ENCODE results near the gene EFCC1.
A peak's percentile ranks its signal among the peaks of the same experiment; 100 is the strongest.

Gene EFCC1

DNA sequence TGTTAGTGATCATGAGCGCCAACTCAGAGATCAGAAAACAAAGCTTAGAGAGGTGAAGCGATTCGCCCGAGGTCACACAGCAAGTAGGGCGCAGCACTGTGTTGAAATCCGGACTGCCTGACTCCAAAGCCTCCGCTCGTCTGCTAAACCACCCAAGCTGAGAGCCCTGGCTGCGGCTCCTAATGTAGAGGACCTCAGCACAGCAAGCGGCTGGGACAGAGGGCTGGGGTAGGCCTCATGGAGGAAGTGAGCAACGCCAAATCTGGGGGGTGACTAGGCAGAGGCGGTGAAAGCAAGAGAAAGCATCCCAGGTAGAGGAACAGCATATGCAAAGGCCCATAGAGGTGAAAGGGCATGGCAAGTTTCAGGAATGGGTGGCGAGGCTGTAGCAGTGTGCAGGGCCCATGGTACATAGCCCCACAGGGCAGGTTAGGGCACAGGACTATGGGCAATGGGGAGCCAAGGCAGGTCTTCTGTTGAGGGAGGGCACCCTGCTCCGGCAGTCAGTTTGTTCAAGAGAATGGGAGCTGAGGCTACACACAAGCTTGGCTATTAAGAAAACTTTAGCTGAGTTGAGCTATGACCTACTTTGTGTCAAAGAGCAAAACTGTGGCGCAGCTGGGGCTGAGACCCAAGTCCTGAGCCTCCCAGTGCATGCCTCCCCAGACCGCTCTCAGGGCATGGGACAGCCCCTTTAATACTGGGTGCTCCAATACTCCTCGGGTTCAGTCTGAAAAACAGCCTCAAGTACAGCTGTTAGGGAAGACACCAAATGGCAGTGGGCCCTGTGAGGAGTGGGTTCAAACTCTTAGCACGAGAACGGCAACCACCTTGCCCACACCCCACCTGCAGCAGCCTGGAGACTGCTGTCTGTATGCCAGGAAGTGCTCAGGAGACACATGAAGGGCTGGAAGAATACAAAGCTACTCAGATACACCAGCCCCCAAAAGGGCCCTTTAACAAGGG is 6.2 kb upstream of the EFCC1 start:
- no peak for DNase-seq

DNA sequence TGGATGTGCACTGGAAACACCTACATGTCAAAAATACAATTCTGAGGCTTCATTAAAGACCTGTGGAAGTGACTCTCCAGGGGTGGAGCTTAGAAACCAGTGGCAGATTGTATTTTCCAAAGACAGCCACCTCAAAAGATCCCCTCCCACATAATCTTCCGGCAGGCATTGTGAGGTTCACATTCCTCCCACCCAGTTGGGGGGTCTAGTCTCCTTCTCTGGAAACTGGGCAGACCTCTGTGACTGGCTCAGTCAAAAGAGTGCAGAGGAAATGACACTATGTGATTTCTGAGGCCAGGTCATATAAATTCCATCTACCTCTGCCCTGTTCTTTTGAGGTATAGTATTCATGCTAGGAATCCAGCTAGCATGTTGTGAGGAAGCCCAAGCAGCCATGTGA is 5.4 kb upstream of the EFCC1 start:
- no peak for DNase-seq

DNA sequence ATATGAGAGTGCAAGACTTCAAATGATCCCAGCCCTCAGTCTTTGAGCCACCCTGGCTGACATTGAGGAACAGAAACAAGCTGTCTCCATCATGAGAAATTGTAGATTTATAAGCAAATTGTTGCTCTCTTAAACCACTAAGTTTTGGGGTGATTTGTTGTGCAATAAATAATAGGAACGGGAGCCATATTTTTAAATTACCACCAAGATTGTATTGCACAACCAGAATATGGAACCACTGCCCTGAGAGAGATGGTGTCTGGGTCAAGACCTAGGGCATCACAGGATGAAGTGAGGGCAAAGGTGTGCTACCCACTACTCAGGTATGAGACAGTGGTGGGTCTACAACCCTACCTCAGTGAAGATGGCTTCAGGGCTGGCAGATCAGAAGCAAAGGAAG is 4.9 kb upstream of the EFCC1 start:
- no peak for DNase-seq

DNA sequence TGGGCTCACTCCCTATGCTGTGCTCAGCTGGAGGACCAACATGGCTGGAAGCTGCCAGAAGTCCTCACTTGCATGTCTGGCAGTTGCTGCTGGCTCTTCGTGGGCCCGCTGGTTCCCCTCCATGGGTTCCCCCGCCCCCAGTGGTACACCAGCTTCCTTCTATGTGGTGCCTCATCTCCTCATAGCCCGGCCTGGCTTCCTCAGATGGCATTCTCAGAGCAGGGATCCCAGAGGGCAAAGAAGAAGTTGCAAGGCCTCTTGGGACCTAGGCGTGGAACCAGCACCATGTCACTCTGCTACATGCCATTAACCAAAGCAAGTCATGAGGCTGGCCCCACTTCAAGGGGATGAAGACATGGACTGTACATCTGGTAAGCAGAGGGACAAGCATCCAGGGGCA is 4.4 kb upstream of the EFCC1 start:
- no peak for DNase-seq

DNA sequence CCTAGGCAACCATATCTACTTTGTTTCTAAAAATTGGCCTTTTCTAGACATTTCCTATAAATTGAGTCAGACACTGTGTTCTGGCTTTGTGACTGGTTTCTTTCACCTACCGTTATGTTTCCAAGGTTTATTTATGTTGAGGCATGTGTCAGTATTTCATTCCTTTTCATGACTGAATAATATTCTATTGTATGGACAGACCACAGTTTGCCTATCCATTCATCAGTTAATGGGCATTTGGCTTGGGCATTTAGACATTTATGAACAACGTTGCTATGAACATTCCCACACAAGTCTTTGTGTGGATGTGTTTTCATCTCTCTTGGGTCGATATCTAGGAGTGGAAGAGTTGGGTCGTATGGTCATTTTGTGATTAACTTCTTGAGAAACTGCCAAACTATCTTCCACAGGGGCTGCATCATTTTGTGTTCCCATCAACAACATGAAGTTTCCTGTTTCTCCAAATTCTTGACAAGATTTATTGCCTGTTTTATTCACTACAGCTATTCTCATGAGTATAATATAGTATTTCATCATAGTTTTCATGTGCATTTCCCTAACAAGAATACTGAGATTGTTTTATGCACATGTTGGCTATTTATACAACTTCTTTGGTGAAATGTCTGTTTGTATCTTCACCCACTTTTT is 3.5 kb upstream of the EFCC1 start:
- DNase-seq = no peak

DNA sequence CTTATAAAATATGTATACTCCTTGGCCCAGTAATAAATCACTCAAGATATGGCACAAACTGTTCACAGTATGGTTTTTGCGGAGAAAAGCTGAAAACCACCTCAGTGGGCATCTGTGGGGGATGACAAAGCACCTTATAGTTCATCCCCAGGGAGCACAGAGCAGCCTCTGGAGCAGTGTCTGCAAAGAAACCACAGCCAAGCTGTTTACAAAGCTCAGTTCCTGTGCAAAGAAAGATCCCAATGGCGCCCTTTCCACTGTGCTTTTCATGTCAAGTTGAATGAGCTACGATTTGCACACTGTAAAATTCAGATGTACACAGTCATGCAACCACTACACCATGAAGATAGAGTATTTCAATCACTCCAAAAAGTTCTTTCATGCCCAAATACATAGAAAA is 2.5 kb upstream of the EFCC1 start:
- no peak for DNase-seq

DNA sequence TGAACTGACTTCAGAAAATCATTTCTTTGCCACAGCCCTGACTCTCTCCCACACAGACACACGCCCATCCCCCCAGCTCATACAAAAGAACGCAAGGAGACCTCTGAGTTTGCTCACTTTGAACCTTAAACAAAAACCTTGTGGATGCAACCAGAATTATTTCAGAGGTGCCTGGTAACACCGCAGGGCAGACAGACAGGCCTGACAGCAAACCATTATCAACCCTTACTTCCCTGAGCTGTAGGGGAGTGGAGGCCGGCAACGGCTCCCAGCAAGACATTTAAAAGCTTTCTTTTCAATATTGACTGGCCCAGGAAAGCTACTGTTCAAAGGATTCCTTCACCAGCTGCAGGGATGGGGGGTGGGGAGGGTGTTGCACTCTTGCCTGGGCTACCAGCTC is 2.0 kb upstream of the EFCC1 start:
- DNase-seq = no peak

DNA sequence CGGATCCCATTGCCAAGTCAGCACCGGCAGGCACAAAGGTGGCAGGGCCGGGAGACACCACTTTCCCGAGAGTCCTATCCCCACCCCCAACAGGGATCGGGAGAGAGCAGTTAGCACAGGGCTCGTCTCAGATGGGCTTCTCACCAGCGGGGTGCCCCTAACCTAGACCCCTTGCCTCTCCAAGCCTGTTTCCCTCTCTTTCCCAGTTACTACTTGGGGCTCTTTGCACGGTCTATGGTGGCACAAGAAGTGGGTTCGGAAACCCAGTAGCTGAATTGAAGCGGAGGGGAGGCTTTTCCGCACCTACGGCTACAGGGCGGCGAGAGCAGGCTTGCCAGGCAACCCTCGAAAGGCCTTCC is 383 bp upstream of the EFCC1 start:
- no peak for DNase-seq

DNA sequence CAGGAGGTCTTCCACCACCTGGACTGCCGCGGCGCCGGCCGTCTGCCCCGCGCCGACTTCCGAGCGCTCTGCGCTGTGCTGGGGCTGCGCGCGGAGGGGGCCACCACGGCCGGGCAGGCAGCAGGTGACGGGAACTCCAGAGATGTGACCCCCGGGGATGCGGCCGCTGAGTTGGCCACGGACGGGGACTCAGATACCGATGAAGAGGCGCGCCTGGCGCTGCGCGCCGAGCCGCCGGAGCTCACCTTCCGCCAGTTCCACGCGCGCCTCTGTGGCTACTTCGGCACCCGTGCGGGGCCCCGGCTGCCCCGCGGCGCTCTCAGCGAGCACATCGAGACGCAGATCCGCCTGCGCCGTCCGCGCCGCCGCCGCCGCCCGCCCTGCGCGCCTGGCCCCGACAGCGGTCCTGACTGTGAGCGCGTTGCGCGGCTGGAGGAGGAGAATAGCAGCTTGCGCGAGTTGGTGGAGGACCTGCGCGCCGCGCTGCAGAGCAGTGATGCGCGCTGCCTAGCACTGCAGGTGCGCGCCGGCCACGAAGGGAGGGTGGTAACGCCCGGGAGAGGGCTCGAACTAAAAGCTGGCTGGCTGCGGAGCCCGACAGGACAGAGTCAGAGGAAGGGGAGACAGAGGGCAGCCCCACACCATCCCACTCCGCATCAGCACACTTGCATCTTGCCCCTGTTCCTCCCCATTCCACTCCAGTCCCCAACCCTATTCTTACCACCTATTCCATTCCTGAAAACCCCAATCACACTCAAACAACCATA is 885 bp downstream of the EFCC1 start:
- no peak for DNase-seq

DNA sequence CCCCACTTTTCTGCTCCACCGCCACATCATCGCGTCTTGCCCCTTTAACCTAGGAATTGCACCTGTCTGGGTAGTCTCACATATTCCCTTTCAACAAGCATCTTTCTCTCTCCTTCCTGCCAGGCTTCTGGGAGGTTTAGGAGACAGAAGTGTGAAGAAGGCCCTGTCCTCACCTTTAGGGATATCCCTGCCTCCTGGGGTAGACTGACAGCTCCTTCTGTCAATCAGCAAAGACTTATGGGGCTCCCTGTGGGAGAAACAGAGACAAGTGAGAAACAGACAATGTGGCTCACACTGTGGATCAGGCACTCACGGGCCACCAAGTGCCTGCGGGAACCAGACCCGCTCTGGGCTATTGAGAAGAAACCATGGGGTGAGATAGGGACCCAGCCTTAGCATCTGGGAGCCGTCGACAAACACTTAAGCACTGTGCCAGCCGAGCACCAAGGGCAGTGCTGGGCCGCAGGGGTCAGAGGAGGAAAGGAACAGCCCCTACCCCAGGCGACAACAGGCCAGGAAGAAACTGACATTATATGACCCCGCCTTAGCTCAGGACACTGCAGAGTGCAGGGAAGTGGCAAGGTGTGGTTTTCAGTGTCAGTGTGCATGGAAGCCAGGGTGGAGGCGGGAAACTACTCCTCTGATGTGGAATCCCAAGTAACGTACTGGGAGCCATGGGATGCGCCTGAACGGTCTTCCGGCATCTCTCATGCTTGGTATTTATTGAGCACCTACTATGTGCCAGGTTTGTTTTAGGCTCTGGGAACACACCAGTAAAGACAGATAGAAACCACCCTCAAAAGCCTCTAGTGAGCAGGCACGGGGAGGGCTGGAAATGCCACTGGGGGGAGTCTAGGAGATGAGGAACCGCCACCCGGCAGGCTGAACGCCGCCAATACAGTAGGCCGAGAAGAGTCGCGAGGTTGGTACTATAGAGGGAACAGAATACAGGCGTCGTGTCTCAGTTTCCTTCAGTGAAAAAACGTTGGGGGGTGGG is 1.8 kb downstream of the EFCC1 start:
- no peak for DNase-seq

DNA sequence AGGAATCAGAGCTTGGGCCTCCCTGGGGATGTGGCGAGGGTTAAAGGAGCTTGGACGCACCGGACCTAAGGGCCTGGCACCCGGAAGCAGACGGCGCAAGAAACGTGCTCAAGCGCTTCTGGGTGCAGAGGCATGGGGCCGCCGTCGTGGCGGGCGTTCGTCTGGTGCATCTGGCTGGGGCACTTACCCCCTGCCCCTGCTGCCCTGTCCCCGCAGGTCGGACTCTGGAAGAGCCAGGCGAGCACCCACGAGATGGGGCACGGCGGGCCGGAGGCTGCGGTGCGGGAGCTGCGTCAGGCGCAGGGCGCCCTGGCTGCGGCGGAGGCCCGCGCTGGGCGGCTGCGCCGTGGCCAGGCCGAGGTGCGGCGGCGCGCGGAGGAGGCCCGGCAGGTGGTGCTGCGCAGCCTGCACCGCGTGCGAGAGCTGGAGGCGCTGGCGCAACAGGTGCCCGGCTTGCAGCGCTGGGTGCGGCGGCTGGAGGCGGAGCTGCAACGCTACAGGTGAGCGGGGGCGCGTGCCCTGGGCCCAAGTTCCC is 2.5 kb downstream of the EFCC1 start:
- peak in 1 of 2 experiments; percentile 5 for DNase-seq

DNA sequence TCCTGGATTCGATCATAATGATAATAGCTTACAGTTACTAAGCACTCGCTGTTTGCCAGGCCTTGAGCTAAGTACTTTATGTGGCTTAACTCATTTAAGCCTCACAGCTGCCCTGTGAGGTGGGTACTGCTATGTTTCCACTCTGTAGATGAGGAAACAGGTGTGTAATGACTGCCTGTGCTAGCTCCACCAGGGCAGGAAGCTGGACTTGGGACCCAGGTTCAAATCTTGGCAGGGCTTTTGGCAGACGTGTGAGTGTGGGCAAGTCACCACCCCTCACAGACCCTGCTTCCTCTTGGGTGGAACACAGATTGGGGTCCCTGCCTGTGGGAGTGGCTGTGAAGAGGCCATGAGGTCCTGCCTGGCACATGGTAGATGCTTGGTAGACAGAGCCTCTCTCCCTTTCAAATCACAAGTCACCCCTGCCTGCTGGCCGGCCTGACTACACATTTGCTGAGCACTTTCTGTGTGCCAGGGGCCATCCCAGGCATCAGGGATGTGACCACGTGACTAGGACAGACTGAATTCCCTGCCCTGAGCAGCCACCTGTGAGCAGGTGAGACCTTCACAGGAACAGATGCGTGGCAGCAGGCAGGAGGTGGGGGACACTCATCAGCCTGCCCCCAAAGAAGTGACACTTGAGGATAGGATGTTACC is 3.7 kb downstream of the EFCC1 start:
- no peak for DNase-seq

DNA sequence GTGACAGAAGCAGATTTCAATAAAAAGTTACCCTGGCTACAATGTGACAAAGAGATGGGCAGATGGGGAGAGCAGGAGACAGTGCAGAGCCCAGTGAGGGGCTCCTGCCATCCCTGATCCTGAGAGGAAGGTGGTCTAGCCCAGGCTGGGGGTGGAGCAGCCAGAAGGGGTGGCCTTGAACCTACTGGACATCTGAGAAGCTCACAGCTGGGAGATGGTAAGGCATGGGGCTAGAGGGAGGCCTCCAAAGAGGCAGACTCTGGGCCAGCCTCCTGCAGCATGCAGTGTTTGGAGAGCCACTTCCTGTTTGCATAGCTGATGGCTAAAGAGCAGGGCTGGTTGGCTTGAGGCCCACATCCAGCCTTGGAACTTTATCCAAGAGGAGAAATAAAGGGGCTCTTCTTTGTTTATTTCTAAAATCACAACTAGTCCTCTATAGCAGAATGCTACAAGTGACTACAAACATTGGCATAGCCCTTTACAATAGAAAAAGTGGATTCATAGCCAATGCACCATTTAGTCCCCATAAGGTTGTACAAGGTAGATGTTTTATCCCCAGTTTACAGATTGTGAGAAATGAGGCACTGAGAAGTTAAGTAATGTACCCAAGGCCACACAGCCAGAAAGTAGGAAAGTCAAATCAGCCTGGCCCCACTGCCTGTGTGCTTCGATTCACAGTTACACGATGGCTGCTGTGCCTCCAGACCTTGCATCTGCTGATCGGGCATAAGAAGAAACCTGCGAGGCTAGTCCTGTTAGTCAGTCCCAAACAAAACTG is 4.6 kb downstream of the EFCC1 start:
- no peak for DNase-seq

DNA sequence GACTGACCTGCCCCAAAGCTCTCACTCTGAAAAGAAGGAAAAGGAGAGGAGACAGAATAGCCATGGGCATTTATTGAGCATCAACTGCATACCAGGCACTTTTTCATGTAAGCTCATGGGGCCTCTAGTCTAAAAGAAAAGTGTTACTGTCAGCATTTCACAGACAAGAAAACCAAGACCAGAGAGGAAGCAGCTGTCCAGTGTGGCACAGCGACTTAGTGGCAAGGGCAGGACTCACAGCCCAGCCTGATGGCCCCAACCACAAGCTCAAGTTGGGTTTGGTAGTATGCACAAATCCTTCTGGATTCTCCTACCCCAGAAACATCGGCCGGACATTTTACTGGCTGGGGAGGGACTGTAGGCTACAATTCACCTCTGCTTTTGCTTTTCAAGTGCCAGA is 5.8 kb downstream of the EFCC1 start:
- no peak for DNase-seq

DNA sequence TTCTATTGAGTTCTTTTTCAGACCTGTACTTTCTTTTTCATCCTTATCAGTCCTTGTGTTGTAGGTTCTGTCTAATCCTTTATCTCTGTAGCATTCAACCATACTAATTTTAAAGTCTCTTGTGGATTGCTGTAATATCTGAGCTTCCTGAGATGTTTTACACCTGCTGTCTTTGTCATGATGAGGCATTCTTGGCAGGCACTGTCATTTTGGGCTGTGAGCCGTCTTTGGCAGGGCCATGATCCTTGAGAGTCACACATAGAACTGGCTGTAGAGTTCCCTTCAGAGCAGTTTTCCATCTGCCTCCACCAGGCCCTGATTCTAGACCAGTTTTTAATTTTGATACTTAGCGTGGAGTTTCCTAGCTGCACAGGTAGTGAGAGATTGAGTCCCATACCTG is 6.7 kb downstream of the EFCC1 start:
- DNase-seq = no peak

DNA sequence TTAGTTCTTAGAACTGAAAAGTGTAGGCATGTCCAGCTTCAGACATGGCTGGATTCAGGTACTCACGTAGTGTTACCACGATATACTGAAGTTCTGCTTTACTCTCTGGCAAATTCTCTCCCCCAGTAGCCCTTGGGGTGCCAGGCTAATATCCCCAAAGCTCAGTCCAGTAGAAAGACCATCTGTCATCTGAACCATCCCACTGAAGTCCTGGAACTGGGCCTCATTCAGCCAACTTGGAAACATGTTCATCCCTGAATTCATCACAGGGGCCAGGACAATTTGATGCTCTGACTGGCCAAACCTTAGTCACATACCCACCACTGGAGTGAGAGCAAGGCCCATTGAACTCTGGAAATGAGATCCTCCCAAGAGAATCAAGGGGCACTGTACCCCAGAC is 8.2 kb downstream of the EFCC1 start:
- no peak for DNase-seq

DNA sequence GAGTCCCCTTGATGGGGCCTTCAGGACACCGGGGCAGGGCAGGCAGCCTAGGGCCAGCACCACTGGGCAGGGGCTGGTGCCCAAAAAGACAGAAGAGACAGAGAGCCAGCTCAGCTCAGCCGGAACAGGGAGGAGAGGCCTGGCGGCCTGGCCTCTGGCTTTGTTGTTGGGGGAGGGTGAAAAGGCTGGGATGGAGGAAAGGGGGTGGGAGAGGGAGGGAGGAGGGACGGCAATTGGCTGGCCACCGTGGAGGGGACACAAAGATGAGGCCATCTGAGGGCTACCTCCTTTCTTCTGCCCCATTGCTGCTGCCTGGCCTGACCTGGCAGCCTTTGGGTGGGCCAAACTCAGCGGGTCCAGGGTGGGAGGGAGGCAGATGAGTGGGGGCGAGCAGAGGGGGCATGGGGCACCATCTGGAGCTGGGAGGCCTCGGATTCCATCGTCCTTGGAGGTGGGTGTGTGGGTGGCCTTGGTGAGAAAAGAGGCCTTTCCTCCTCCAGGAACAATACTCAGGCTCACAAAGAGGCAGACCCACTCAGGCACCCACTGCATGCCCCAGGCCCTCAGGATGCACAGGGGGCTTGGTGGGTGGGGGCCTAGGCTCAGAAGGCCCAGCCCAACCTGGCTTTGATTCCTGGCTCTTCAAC is 9.3 kb downstream of the EFCC1 start:
- no peak for DNase-seq

DNA sequence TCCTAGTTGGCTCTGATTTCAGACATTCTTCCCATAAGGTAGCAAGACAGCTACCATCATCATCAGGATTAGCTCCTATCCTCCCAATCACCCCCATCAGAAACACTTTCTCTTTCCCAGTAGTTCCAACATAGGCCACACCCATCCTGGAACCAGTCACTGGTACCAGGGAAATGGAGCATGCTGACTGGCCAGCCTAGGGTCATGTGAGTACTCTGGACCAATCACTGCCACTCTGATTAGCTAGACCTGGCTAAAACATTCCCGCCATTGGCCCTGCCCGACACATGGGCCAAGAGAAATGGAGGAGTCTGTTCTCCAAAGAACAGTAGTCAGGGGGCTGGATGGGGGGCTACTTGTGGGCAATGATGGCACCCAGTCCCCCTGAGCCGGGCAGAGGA is 12.4 kb downstream of the EFCC1 start:
- DNase-seq = no peak

DNA sequence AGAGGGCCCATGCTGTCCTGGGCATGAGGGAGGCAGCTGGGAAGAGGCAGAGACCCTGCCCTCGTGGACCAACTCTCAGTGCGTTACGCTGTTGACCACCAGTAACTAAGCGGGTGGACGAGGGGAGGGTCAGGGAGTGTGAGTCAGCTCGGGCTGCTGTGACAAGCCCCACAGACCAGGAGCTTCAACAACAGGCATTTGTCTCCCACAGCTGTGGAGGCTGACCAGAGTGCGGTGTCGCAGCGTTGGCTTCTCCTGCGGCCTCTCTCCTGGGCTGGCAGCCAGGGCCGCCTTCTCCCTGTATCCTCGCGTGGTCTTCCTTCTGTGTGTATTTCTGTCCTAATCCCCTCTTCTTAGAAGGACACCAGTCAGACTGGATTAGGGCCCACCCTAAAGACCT is 13.0 kb downstream of the EFCC1 start:
- DNase-seq = no peak

DNA sequence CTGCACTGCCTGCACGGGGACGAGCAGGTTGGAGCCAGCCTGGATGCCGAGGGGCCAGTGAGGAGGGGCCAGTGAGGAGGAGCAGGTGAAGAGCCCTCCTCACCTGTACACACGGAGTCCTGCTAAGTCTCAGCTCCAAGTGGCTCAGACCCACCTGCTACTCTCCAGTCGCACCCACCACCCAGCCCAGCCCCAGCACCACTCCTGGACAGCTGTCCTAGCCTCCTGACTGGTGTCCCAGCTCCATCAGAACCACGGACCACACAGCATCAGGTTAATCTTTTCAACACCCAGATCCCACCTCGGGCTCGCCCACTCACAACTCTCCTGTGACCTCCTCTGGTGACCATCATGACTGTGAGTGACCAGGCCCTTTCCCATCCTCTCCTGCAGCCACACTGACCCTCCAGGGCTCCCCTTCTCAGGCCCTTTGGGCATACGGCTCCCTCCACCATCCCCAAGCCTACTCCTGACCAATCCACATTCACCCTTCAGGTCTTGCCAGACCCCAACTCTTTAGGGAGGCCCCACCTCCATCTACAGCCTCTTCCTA is 13.8 kb downstream of the EFCC1 start:
- DNase-seq = no peak

Data from NCI-H187 (cell line).